HT1080 (cell line): ENCODE results near the gene ACSS2. TPM values are rescaled to one million over a fixed set of nuclear protein-coding genes. Genes with fewer than 3 reads are reported as not detected.

Experiments
- DNase-seq: peaks from one replicate; pipeline ENCODE4 v3.0.0-alpha.2; 2015; ENCODE audit warnings: low read depth
- total RNA-seq: library from RNA; depleted of rRNA; stranded (reverse); fragments of >200 nt; shearing (Covaris generic); gene quantifications from 2 replicates; pipeline ENCODE4 v1.2.3, GENCODE V29; 2014

The ACSS2 gene
- total RNA-seq, 1 experiment from 2014 or later, result 23.0 TPM

GRCh38 chr20:34907616-34908469, 31.4 kb downstream of the ACSS2 start:
- DNase-seq, result peak; percentile 99

DNA sequence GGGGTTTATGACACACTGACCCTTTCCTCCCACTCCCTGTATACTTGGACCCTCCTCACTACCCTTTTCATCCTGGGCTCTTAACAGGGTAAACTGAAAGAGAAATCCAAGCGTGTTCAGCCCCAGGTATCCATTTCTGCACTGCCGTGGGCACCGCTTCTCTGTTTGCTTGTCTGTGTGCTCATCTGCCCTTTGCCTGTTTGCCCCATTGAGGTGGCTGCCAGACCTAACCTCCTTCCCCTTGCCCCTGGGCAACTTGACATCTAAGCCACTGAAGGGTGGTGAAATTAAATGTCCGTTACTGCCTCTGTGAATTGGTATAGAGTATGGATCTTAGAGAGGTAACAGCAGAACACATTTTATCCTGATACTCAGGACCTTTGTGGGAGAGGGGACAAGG, 38.7 kb downstream of the ACSS2 start:
- no peak for DNase-seq

DNA sequence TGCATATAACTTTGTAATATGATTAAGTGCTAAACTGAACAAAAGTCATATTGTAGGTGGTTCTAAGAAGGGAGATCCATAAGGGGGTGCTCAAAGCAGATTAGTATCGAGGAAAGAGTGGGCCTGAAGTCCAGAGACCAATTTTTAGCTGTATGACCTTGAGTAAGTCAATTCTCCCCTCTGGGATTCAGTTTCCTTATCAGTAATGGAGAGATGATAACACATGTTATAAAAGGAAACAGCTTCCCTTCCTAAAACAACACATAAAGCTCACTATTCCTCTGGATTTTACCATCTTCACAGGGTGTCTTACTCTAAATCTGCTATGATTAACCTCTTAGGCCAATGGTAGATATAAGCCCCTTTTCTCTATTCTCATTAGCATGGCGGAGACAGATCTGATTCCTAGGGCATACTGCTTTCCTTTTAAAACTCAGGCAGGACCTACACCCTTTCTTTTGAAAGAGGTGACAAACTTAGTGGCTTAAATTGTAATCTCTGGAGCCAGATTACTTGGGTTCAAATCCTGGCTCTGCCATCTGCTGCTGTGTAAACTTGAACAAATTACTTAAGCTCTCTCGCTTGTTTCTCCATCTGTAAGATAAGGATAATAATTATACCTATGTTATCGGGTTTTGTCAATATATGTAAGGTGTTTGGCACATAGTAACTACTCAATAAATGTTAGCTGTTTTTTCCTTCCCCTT, 39.5 kb downstream of the ACSS2 start:
- DNase-seq, result no peak

- DNase-seq, result no peak
Observed at GRCh38 chr20:34916774-34917354, 40.5 kb downstream of the ACSS2 start.

GRCh38 chr20:34920055-34920454, 43.6 kb downstream of the ACSS2 start:
- DNase-seq, result no peak

DNA sequence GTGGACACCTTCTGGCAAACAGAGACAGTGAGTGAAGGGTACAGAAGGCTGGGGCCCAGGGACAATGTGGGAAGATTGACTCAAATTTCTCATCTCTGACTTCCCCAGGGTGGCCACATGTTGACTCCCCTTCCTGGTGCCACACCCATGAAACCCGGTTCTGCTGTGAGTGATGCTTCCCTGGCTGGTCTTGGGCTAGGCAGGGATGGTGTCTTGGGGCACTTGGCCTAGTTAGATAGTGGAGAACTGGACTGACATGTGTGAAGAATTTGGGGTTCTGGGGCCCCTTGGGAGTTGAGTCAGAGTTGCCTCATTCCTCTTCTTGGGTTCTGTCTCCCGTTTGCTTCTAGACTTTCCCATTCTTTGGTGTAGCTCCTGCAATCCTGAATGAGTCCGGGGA, 45.0 kb downstream of the ACSS2 start:
- DNase-seq, result no peak

GRCh38 chr20:34922654-34923381, 46.4 kb downstream of the ACSS2 start:
- peak; percentile 67 for DNase-seq

- DNase-seq, result no peak
Observed at GRCh38 chr20:34923414-34923813, 47.0 kb downstream of the ACSS2 start.

- no peak for DNase-seq
Observed at GRCh38 chr20:34925341-34925740, 48.9 kb downstream of the ACSS2 start.

DNA sequence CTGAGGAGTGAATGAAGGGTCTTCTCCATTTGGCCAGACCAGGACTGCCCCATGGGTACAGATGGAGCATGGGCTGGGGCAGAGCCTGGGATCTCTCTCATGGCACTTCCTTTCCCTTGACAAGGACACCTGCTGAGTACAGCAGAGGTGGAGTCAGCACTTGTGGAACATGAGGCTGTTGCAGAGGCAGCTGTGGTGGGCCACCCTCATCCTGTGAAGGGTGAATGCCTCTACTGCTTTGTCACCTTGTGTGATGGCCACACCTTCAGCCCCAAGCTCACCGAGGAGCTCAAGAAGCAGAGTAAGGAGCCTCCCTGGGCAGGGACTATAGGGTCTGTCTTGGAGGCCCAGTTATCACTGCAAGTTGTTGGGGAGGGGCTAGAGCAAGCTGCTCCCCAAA, 49.6 kb downstream of the ACSS2 start:
- no peak for DNase-seq

- DNase-seq, result no peak
Observed at GRCh38 chr20:34926581-34926980, 50.2 kb downstream of the ACSS2 start.

DNA sequence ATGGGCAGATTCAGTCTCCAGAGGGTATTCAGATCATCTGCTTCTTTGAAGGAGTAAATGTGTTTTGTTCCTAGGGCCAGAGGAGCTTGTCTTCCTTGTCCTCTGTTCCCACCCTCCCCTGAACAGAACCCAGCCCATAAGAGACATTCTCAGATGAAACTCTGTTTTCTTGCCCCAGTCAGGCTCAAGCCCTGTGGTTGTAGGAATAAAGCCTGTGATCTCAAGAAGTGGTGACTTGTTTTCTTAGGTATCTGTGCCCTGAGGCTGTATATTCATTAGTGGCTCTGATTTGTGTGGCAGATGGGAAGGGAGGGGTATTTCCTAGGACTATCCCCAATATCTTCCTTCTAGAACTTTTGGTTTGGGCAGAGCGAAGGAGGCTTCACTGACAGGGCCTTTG, 51.3 kb downstream of the ACSS2 start:
- DNase-seq, result no peak

DNA sequence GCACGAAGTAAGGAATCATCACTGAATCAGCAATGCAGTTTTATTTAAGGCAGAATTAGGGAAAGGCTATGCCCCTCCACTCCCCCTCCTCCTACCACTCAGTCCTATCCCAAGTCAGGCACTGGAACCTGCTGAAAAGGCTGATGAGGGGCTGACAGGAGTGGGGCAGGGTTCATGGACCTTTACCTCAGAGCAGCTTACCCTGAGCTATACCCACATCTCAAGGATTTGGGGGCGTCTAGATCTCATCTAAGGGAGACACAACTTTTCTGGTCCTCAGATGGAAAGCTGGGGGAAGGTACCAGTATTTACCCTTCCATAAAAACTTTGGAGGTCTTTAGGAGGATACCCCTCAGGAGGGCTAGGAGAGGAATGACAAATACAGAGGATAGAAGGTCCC, 52.0 kb downstream of the ACSS2 start:
- DNase-seq, result no peak

GRCh38 chr20:34931771-34932170, 55.4 kb downstream of the ACSS2 start:
- DNase-seq, result no peak

- no peak for DNase-seq
Observed at GRCh38 chr20:34938466-34939163, 62.2 kb downstream of the ACSS2 start.

- no peak for DNase-seq
Observed at GRCh38 chr20:34940081-34940481, 63.7 kb downstream of the ACSS2 start.

- DNase-seq, result peak; percentile 68
Observed at GRCh38 chr20:34941226-34941625, 64.8 kb downstream of the ACSS2 start.

- DNase-seq, result no peak
Observed at GRCh38 chr20:34942301-34942700, 65.9 kb downstream of the ACSS2 start.

GRCh38 chr20:34943808-34944567, 67.6 kb downstream of the ACSS2 start:
- peak; percentile 88 for DNase-seq
